Karpas-422 (cell line): ENCODE measurements around the gene MAP1LC3A. TPM values are rescaled to one million over a fixed set of nuclear protein-coding genes. Genes with fewer than 3 reads are reported as not detected.

Source experiments
- DNase-seq: peaks from one replicate; pipeline ENCODE4 v3.0.0-alpha.2; 2015
- H2AFZ ChIP-seq: fragments of 200-600 bp; sonication (generic); 2 replicates; pipeline ENCODE4 v1.6.1; 2014; ENCODE audit warnings: antibody characterized with exemption, low read length, mixed read lengths
- H3K27ac ChIP-seq: fragments of 200-600 bp; sonication (generic); 2 replicates; pipeline ENCODE4 v1.5.1; 2014; ENCODE audit warnings: mild to moderate bottlenecking, low read length, moderate library complexity
- H3K27me3 ChIP-seq: fragments of 200-600 bp; sonication (generic); 2 replicates; pipeline ENCODE4 v1.6.1; 2014; ENCODE audit warnings: low read length, mixed read lengths
- H3K36me3 ChIP-seq: fragments of 200-600 bp; sonication (generic); 2 replicates; pipeline ENCODE4 v1.6.1; 2014; ENCODE audit warnings: low read length, mixed read lengths; ENCODE audit not compliant: insufficient read depth
- H3K4me1 ChIP-seq: fragments of 200-600 bp; sonication (generic); 2 replicates; pipeline ENCODE4 v1.6.1; 2014; ENCODE audit warnings: mild to moderate bottlenecking, low read length, mixed read lengths
- H3K4me2 ChIP-seq: fragments of 200-600 bp; sonication (generic); 2 replicates; pipeline ENCODE4 v1.6.1; 2014; ENCODE audit warnings: low read length, low read depth, mild to moderate bottlenecking; ENCODE audit not compliant: poor library complexity, severe bottlenecking
- H3K4me3 ChIP-seq: fragments of 200-600 bp; sonication (generic); 2 replicates; pipeline ENCODE4 v1.5.1; 2014; ENCODE audit warnings: mild to moderate bottlenecking, antibody characterized with exemption, low read length, mixed read lengths
- H3K79me2 ChIP-seq: fragments of 200-600 bp; sonication (generic); 2 replicates; pipeline ENCODE4 v1.6.1; 2014; ENCODE audit warnings: mild to moderate bottlenecking, low read length, mixed read lengths
- H3K9ac ChIP-seq: fragments of 200-600 bp; sonication (generic); 2 replicates; pipeline ENCODE4 v1.6.0; 2014; ENCODE audit warnings: low read length
- H3K9me2 ChIP-seq: fragments of 200-600 bp; sonication (generic), shearing (Covaris generic); replicated peaks from 2 replicates; pipeline ENCODE4 v1.6.0; 2014; ENCODE audit warnings: mild to moderate bottlenecking, low read length, moderate library complexity; ENCODE audit not compliant: insufficient read depth
- H3K9me3 ChIP-seq: fragments of 300-700, 200-600 bp; sonication (generic); 2 replicates; pipeline ENCODE4 v1.6.1; 2014; ENCODE audit warnings: low read length, mixed read lengths
- H4K20me1 ChIP-seq: fragments of 200-600 bp; sonication (generic); 2 replicates; pipeline ENCODE4 v1.6.1; 2014; ENCODE audit warnings: mild to moderate bottlenecking, antibody characterized with exemption, low read length, low read depth; ENCODE audit not compliant: insufficient read depth
- total RNA-seq: library from RNA; depleted of rRNA; stranded (reverse); fragments of >200 nt; shearing (Covaris generic); gene quantifications from 2 replicates; pipeline ENCODE4 v1.2.3, GENCODE V29; 2014; ENCODE audit warnings: low replicate concordance

MAP1LC3A gene
- total RNA-seq, 1 experiment from 2014 or later = 13.8 TPM

DNA sequence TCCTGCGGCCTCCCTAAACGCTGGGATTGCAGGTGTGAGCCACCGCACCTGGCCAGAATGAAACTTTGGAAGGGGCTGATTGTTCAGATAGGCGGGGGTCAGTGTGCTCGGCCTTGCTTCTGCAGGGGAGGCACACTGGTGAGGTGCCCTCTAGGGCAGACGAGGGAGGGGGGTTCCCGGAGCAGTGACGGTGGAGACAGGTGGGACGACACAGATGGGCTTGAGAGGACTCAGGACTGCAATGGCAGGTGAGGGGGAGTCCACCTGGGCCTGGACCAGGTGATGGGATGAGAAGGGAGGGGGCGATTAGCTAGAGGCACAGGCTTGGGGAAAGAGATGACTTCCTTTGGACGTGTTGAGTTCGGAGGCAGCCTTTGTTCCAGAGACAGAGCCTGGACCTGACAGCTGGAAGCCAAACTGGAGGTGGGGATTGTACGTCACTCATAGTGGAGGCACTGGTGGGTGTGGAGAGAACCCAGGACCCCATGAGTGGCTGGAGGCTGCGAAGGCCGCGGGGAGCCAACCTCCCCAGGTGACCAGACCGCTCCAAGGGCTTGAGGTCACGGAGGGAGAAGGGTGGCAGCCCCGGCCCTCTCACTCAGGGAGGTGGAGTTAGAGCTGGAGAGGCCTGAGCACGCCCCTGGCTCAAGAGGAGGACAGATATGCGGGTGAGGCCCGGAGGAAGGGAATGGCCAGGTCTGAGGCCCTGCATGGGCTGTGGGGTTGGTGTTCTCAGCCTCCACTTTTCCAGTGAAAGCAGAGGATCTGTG is 10.5 kb upstream of the MAP1LC3A start:
- Histone ChIP-seq H3K9me3 (no peaks in the 10 kb centered on the region), H3K27ac (no peak overlapping the region), H3K9me2 (no peaks in the 10 kb centered on the region), H3K36me3 (no peaks in the 10 kb centered on the region), H2AFZ (no peak overlapping the region), H3K79me2 (no peaks in the 10 kb centered on the region), H3K4me3 (no peak overlapping the region), H3K27me3 (no peaks in the 10 kb centered on the region), H3K4me2 (no peak overlapping the region), H3K4me1 (no peaks in the 10 kb centered on the region), H3K9ac (no peak overlapping the region), H4K20me1 (no peaks in the 10 kb centered on the region)
- no peak for DNase-seq

DNA sequence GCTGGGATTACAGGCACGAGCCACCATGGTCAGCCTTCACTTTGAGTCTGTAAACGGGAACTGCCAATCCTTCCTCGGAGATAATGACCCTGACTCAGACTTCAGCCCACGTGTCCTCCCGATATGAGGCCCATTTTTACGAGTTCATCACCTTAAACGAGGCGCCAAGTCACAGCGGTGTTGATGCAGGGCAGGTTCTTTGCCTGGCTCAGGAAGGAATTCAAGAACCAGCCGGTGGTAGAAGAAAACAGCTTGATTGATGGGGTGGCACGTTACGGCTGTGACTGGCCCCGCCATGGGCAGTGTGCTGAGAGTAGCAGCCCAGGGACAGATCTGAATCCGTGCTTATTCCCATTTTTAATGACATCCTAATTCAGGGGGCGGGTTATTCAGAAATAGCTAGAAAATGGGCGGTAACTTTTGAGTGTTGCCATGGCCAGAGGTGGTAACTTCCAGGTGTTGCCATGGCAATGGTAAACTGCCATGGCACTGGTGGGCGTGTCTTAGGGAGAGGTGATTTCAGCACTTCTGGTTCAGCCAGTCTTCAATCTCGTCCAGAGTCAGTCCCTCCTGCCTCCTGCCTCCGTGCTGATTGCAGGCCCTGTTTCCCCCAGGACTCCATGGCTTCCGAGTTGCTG is 9.1 kb upstream of the MAP1LC3A start:
- Histone ChIP-seq H3K36me3 (no peaks in the 10 kb centered on the region), H3K27ac (no peak overlapping the region), H3K9ac (no peak overlapping the region), H3K4me2 (no peak overlapping the region), H3K27me3 (no peaks in the 10 kb centered on the region), H3K4me3 (no peak overlapping the region), H3K9me2 (no peaks in the 10 kb centered on the region), H4K20me1 (no peaks in the 10 kb centered on the region), H2AFZ (no peak overlapping the region), H3K4me1 (no peaks in the 10 kb centered on the region), H3K79me2 (no peaks in the 10 kb centered on the region), H3K9me3 (no peaks in the 10 kb centered on the region)
- peak; percentile 72 for DNase-seq

DNA sequence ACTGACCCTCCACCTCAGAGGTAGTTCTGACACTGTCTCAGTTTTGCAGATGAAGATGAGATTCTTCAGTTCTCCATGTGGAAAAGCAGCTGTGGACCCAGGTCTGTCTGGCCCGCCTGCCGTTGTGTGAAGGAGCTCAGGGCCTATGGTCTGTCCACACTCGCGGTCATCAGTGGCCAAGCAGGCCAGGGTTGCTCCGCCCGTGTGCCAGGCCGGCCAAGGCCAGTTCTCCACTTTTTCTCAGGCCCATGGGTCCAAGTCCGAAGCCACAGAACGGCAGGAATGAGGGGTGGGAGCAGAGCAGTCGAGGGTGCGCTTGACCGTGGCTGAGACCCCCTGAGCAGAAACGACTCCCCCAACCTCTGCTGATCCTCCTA is 8.6 kb upstream of the MAP1LC3A start:
- Histone ChIP-seq H4K20me1 (no peaks in the 10 kb centered on the region), H2AFZ (no peak overlapping the region), H3K36me3 (no peaks in the 10 kb centered on the region), H3K9me2 (no peaks in the 10 kb centered on the region), H3K9me3 (no peaks in the 10 kb centered on the region), H3K4me1 (no peaks in the 10 kb centered on the region), H3K4me3 (no peak overlapping the region), H3K27me3 (no peaks in the 10 kb centered on the region), H3K27ac (no peak overlapping the region), H3K79me2 (no peaks in the 10 kb centered on the region), H3K4me2 (no peak overlapping the region), H3K9ac (no peak overlapping the region)
- no peak for DNase-seq

DNA sequence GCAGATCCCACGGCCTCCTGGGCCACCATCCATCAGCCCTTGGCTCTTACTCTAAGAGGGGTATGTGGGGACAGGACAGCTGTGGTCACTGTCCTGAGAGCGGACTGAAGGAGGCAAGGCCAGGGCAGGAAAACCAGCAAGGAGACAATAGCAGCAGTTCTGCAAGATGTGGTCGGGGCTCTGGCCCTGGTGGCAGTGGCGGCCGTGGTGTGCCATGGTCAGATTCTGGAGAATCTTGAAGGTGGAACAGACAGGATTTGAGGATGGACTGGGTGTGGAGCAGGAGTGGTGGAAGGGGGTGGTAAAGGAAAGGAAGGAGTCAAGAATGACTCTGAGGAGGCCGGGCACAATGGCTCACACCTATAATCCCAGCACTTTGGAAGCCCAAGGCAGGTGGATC is 5.9 kb upstream of the MAP1LC3A start:
- Histone ChIP-seq H4K20me1 (no peaks in the 10 kb centered on the region), H3K79me2 (no peaks in the 10 kb centered on the region), H3K27me3 (no peaks in the 10 kb centered on the region), H3K9me3 (no peaks in the 10 kb centered on the region), H3K4me2 (no peak overlapping the region), H3K36me3 (no peaks in the 10 kb centered on the region), H3K27ac (no peak overlapping the region), H3K9ac (no peak overlapping the region), H3K9me2 (no peaks in the 10 kb centered on the region), H3K4me3 (no peak overlapping the region), H2AFZ (no peak overlapping the region), H3K4me1 (no peaks in the 10 kb centered on the region; the same call in 1 of the 2 replicates)
- DNase-seq = no peak

DNA sequence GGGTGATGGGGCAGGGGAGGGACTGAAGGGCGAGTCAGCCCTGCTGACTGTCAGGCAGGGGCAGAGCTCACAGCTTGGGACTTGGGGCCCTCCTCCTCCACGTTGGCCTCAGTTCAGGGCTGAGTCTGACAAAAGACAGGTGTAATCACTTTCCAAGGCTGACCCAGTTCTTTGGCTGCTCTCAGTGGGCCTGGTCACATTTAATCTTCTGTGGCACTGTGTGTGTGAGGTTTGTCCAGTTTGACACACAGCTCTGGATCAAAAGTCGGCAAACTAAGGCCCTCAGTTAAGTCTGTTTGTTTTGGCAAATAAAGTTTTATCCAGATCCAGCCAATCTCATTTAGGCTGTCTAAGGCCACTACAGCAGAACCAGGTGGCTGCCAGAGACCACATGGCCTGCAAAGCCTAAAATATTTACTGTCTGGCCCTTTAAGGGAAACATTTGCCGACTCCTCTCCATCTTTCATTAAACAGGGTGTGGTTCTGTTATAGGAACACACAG is 5.1 kb upstream of the MAP1LC3A start:
- peaks cover 4% of the 10 kb centered on the region; the same call in 1 of the 2 replicates for H3K4me1 ChIP-seq
- no peak overlapping the region for H2AFZ ChIP-seq
- peaks cover 5% of the 10 kb centered on the region for H3K79me2 ChIP-seq
- no peaks in the 10 kb centered on the region for H3K27me3 ChIP-seq
- H3K4me2 ChIP-seq = no peak overlapping the region
- no peaks in the 10 kb centered on the region for H3K36me3 ChIP-seq
- no peak for DNase-seq
- no peak overlapping the region for H3K9ac ChIP-seq
- no peak overlapping the region for H3K4me3 ChIP-seq
- H3K27ac ChIP-seq = no peak overlapping the region
- H3K9me3 ChIP-seq = no peaks in the 10 kb centered on the region
- H4K20me1 ChIP-seq = no peaks in the 10 kb centered on the region
- no peaks in the 10 kb centered on the region for H3K9me2 ChIP-seq

DNA sequence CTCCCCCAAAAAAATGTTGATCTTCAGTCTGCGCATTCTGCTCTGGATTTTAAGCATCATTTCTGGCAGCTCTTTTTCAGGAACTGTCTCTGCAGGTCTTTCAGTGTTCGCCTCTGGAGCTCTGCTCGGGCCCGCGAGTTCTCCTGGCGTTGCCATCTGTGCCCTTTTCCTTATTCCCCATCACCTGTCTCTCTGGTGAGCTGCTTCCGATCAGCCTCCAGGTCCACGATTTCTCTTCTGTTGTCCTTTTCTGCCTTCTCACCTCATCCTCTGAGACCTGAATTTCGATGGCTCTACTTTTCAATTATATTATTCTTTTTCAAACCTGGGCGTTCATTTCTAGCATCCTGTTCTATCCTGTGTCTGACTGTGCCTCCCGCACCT is 590 bp upstream of the MAP1LC3A start:
- H3K9me3 ChIP-seq = no peaks in the 10 kb centered on the region
- DNase-seq = no peak
- no peaks in the 10 kb centered on the region for H3K27me3 ChIP-seq
- H3K79me2 ChIP-seq = peaks cover 5% of the 10 kb centered on the region
- H3K36me3 ChIP-seq = no peaks in the 10 kb centered on the region
- peak overlapping the region; percentile 66 for H3K4me2 ChIP-seq
- peaks cover 4% of the 10 kb centered on the region; the same call in 1 of the 2 replicates for H3K4me1 ChIP-seq
- peak overlapping the region; percentile 70 for H3K4me3 ChIP-seq
- peak overlapping the region; percentile 74 for H3K9ac ChIP-seq
- no peaks in the 10 kb centered on the region for H4K20me1 ChIP-seq
- H2AFZ ChIP-seq = no peak overlapping the region
- H3K9me2 ChIP-seq = no peaks in the 10 kb centered on the region
- H3K27ac ChIP-seq = no peak overlapping the region

DNA sequence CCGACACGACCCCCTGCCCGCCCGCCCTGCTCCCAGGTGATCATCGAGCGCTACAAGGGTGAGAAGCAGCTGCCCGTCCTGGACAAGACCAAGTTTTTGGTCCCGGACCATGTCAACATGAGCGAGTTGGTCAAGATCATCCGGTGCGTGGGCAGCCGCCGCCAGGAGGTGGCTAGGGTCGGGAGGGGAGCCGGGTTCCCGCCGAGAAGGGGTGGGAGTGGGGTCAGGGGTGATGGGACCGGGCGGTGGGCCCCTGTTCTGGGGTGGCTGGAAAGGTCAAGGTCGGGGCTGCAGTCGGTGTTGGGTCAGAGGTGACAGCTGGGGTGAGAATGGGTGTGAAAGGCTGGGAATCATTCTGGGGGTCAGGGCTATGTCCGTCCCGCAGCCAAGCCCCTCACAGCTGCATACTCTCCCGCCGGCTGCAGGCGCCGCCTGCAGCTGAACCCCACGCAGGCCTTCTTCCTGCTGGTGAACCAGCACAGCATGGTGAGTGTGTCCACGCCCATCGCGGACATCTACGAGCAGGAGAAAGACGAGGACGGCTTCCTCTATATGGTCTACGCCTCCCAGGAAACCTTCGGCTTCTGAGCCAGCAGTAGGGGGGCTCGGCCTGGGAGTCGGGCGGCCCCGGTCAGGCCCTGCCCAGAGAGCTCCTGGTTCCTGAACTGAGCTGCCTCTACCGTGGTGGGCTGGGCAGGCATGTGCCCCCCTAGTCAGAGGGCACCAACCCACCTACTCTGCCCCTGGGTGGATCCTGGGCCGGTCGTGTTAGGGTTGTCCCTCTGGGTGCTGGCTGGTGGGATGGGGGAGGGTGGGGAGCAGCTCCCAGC is 1.0 kb downstream of the MAP1LC3A start:
- H3K79me2 ChIP-seq = peaks cover 5% of the 10 kb centered on the region
- no peaks in the 10 kb centered on the region for H3K36me3 ChIP-seq
- no peak overlapping the region for H3K9ac ChIP-seq
- H4K20me1 ChIP-seq = no peaks in the 10 kb centered on the region
- no peaks in the 10 kb centered on the region for H3K27me3 ChIP-seq
- H3K4me3 ChIP-seq = no peak overlapping the region
- H3K27ac ChIP-seq = no peak overlapping the region
- peaks cover 4% of the 10 kb centered on the region; the same call in 1 of the 2 replicates for H3K4me1 ChIP-seq
- DNase-seq = no peak
- no peaks in the 10 kb centered on the region for H3K9me3 ChIP-seq
- no peak overlapping the region for H2AFZ ChIP-seq
- H3K9me2 ChIP-seq = no peaks in the 10 kb centered on the region
- no peak overlapping the region for H3K4me2 ChIP-seq

DNA sequence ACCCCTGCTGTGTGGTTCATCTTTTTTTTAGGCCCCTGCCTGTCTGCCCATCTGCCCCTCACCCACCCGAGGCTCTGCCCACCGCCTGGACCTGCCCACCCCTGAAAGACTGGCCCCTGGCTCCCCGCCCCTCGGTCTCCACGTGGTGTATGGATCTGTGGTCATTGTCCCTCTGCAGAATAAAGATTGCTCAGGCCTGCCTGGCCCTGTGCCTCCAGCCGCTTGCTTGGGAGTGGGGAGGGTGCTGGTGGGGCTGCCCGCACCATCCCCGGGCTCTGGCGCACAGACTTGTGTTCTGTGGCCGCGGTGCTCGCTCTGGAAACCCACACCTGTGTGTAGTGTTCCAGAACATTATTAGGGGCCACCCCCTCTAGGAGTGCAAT is 1.6 kb downstream of the MAP1LC3A start:
- no peak overlapping the region for H2AFZ ChIP-seq
- no peaks in the 10 kb centered on the region for H3K9me3 ChIP-seq
- DNase-seq = no peak
- peaks cover 4% of the 10 kb centered on the region; the same call in 1 of the 2 replicates for H3K4me1 ChIP-seq
- no peak overlapping the region for H3K4me2 ChIP-seq
- no peaks in the 10 kb centered on the region for H3K9me2 ChIP-seq
- H3K79me2 ChIP-seq = peaks cover 5% of the 10 kb centered on the region
- no peaks in the 10 kb centered on the region for H3K36me3 ChIP-seq
- H3K9ac ChIP-seq = no peak overlapping the region
- no peak overlapping the region for H3K4me3 ChIP-seq
- H3K27ac ChIP-seq = no peak overlapping the region
- H3K27me3 ChIP-seq = no peaks in the 10 kb centered on the region
- H4K20me1 ChIP-seq = no peaks in the 10 kb centered on the region
